WTC11 (cell line): Measurements from ENCODE around the gene CCDC191. TPM values are rescaled to one million over a fixed set of nuclear protein-coding genes. Genes with fewer than 3 reads are reported as not detected.

Experiments used
- ATAC-seq: fragments of 200-7000 bp; cut with Tn5 transposase; 2 replicates; pipeline ENCODE4 v1.10.0; 2021; ENCODE audit warnings: mild to moderate bottlenecking, moderate library complexity
- CTCF ChIA-PET: fragments of 300-600 bp; sonication (Branson Sonifier 250); formaldehyde crosslinking; loops from one replicate; lab custom pipeline; 2021; ENCODE audit warnings: antibody characterized with exemption; lab: Charles Lee
- POLR2A ChIA-PET: fragments of 350-600 bp; sonication (Branson Sonifier 250); formaldehyde crosslinking; loops from one replicate; lab custom pipeline; 2021; ENCODE audit warnings: antibody characterized with exemption; lab: Charles Lee
- DNase-seq: peaks from one replicate; pipeline ENCODE4 v3.0.0; 2021; ENCODE audit warnings: low spot score
- H3K27ac Mint-ChIP-seq: 2 replicates; pipeline ENCODE4 v1.8.0; 2021; ENCODE audit warnings: mixed read lengths
- H3K27me3 Mint-ChIP-seq: 2 replicates; pipeline ENCODE4 v1.8.0; 2021; ENCODE audit warnings: low read depth, mild to moderate bottlenecking, moderate library complexity, mixed read lengths
- H3K36me3 Mint-ChIP-seq: 2 replicates; pipeline ENCODE4 v1.8.0; 2021; ENCODE audit warnings: mixed read lengths
- H3K4me1 Mint-ChIP-seq: 2 replicates; pipeline ENCODE4 v1.8.0; 2022; ENCODE audit warnings: mixed read lengths
- H3K4me3 Mint-ChIP-seq: 2 replicates; pipeline ENCODE4 v1.8.0; 2021; ENCODE audit warnings: mild to moderate bottlenecking, moderate library complexity, mixed read lengths
- H3K9me3 Mint-ChIP-seq: 2 replicates; pipeline ENCODE4 v1.8.0; 2021; ENCODE audit warnings: mixed read lengths
- AR ChIP-seq: fragments of 250-450 bp; sonication (Bioruptor Pico); IDR thresholded peaks from 2 replicates; pipeline ENCODE4 v1.9.0; 2021; ENCODE audit warnings: mild to moderate bottlenecking
- E2F1 ChIP-seq: sonication (generic); formaldehyde crosslinking; IDR thresholded peaks from 2 replicates; pipeline ENCODE4 v1.8.0; 2022; ENCODE audit warnings: mild to moderate bottlenecking, missing genetic modification reagents
- GRHL2 ChIP-seq: fragments of 250-450 bp; sonication (Bioruptor Pico); IDR thresholded peaks from 2 replicates; pipeline ENCODE4 v1.8.0; 2022; ENCODE audit warnings: mild to moderate bottlenecking, moderate library complexity; ENCODE audit not compliant: insufficient replicate concordance, severe bottlenecking
- HMGXB4 ChIP-seq: sonication (generic); formaldehyde crosslinking; IDR thresholded peaks from 2 replicates; pipeline ENCODE4 v1.8.1; 2023; ENCODE audit warnings: mild to moderate bottlenecking, moderate library complexity, missing genetic modification reagents
- NFATC4 ChIP-seq: fragments of 250-450 bp; sonication (Bioruptor Pico); IDR thresholded peaks from 2 replicates; pipeline ENCODE4 v1.9.0; 2021; ENCODE audit warnings: mild to moderate bottlenecking
- NFYB ChIP-seq: sonication (generic); formaldehyde crosslinking; conservative IDR thresholded peaks from 2 replicates; pipeline ENCODE4 v1.8.0; 2022; ENCODE audit warnings: low read depth, missing genetic modification reagents
- NR1H2 ChIP-seq: sonication (generic); formaldehyde crosslinking; IDR thresholded peaks from 2 replicates; pipeline ENCODE4 v1.9.0; 2021; ENCODE audit warnings: mild to moderate bottlenecking, moderate library complexity, missing genetic modification reagents
- STAT6 ChIP-seq: sonication (generic); formaldehyde crosslinking; conservative IDR thresholded peaks from 2 replicates; pipeline ENCODE4 v1.8.1; 2023; ENCODE audit warnings: mild to moderate bottlenecking, low read depth, missing genetic modification reagents, moderate library complexity
- TCF7 ChIP-seq: sonication (generic); formaldehyde crosslinking; IDR thresholded peaks from 2 replicates; pipeline ENCODE4 v1.8.0; 2022; ENCODE audit warnings: mild to moderate bottlenecking, low read depth, missing genetic modification reagents, moderate library complexity
- ZNF263 ChIP-seq: sonication (generic); formaldehyde crosslinking; IDR thresholded peaks from 2 replicates; pipeline ENCODE4 v1.8.1; 2022; ENCODE audit warnings: low read depth, mild to moderate bottlenecking, moderate library complexity, missing genetic modification reagents
- ZNF425 ChIP-seq: fragments of 250-450 bp; sonication (Bioruptor Pico); conservative IDR thresholded peaks from 2 replicates; pipeline ENCODE4 v1.9.0; 2021; ENCODE audit warnings: mild to moderate bottlenecking
- ZNF532 ChIP-seq: fragments of 250-450 bp; sonication (Bioruptor Pico); IDR thresholded peaks from 2 replicates; pipeline ENCODE4 v1.9.0; 2021; ENCODE audit warnings: mild to moderate bottlenecking, borderline replicate concordance
- total RNA-seq: library from RNA; stranded (reverse); gene quantifications from 3 replicates; pipeline ENCODE4 v1.2.3, GENCODE V29; 2021

Gene CCDC191
- total RNA-seq, 1 experiment from 2014 or later: 1.6 TPM

- Mint-ChIP-seq H3K27me3 (no peaks in the 10 kb centered on the region), H3K4me3 (no peak overlapping the region)
Observed at GRCh38 chr3:114093596-114093995, 37.3 kb upstream of the CCDC191 start.

GRCh38 chr3:114093016-114093380, 36.7 kb upstream of the CCDC191 start:
- Mint-ChIP-seq H3K36me3 (peaks cover under 1% of the 10 kb centered on the region), H3K4me1 (peaks cover 23% of the 10 kb centered on the region), H3K4me3 (no peak overlapping the region), H3K9me3 (peaks cover 4% of the 10 kb centered on the region; the same call in 1 of the 2 replicates), H3K27ac (no peak overlapping the region), H3K27me3 (no peaks in the 10 kb centered on the region)
- DNase-seq: no peak
- no peak for ATAC-seq
- CTCF ChIA-PET: interaction anchor here (1.3 kb wide), 1 partner anchor 198 kb away, joined by 3 read pairs; no protein-coding TSS in a partner anchor
- POLR2A ChIA-PET: no interaction called here
- TF ChIP-seq ZNF425 (CRISPR knock-in tag) (no peak), NFYB (CRISPR knock-in tag) (no peak), E2F1 (CRISPR knock-in tag) (no peak), AR (CRISPR knock-in tag) (no peak), NFATC4 (CRISPR knock-in tag) (no peak)

More at GRCh38 chr3:114093596-114093995, 37.3 kb upstream of the CCDC191 start:
- ChIA-PET CTCF (no interaction called here), POLR2A (no interaction called here)
- H3K36me3 Mint-ChIP-seq: no peaks in the 10 kb centered on the region
- DNase-seq (no peak), ATAC-seq (no peak)
- H3K27ac Mint-ChIP-seq: peak overlapping the region; percentile 23; the same call in 1 of the 2 replicates
- TF ChIP-seq ZNF263 (no peak), GRHL2 (no peak), HMGXB4 (no peak), STAT6 (no peak), NR1H2 (CRISPR knock-in tag) (no peak), ZNF532 (CRISPR knock-in tag) (no peak), TCF7 (no peak)
- peaks cover 23% of the 10 kb centered on the region for H3K4me1 Mint-ChIP-seq
- H3K9me3 Mint-ChIP-seq: peaks cover 4% of the 10 kb centered on the region; the same call in 1 of the 2 replicates
